EL (cell line): Measurements from ENCODE around the gene CACNA2D2.

Experiments used
- DNase-seq: peaks from one replicate; pipeline ENCODE4 v3.0.0-alpha.2; 2016

Gene CACNA2D2

GRCh38 chr3:50419595-50420370, 83.7 kb downstream of the CACNA2D2 start:
- DNase-seq, result no peak

GRCh38 chr3:50418850-50419249, 84.6 kb downstream of the CACNA2D2 start:
- peak; percentile 45 for DNase-seq

- no peak for DNase-seq
These were observed 85.8 kb downstream of the CACNA2D2 start for GRCh38 chr3:50417637-50418033.

GRCh38 chr3:50416736-50417636, 86.4 kb downstream of the CACNA2D2 start:
- no peak for DNase-seq

GRCh38 chr3:50415816-50416215, 87.6 kb downstream of the CACNA2D2 start:
- no peak for DNase-seq

GRCh38 chr3:50415061-50415460, 88.4 kb downstream of the CACNA2D2 start:
- DNase-seq, result no peak

- no peak for DNase-seq
These were observed 88.8 kb downstream of the CACNA2D2 start for GRCh38 chr3:50414616-50415015.

GRCh38 chr3:50412231-50412754, 91.1 kb downstream of the CACNA2D2 start:
- DNase-seq, result no peak

- peak; percentile 14 for DNase-seq
These were observed 92.2 kb downstream of the CACNA2D2 start for GRCh38 chr3:50411229-50411628.

GRCh38 chr3:50410608-50411139, 92.8 kb downstream of the CACNA2D2 start:
- no peak for DNase-seq

GRCh38 chr3:50410185-50410584, 93.2 kb downstream of the CACNA2D2 start:
- DNase-seq, result no peak

- no peak for DNase-seq
These were observed 94.9 kb downstream of the CACNA2D2 start for GRCh38 chr3:50408443-50408944.

GRCh38 chr3:50406487-50406886, 96.9 kb downstream of the CACNA2D2 start:
- DNase-seq, result no peak

GRCh38 chr3:50405249-50405648, 98.2 kb downstream of the CACNA2D2 start:
- DNase-seq, result no peak

GRCh38 chr3:50401978-50402595, 101.3 kb downstream of the CACNA2D2 start:
- no peak for DNase-seq

GRCh38 chr3:50396502-50396901, 106.9 kb downstream of the CACNA2D2 start:
- DNase-seq, result no peak

- DNase-seq, result no peak
These were observed 108.2 kb downstream of the CACNA2D2 start for GRCh38 chr3:50395070-50395860.

GRCh38 chr3:50393061-50393460, 110.4 kb downstream of the CACNA2D2 start:
- DNase-seq, result no peak

GRCh38 chr3:50392101-50392715, 111.2 kb downstream of the CACNA2D2 start:
- DNase-seq, result no peak

- DNase-seq, result no peak
These were observed 112.8 kb downstream of the CACNA2D2 start for GRCh38 chr3:50390508-50391224.

- no peak for DNase-seq
These were observed 114.0 kb downstream of the CACNA2D2 start for GRCh38 chr3:50389414-50389767.
